Activated CD4-positive, CD25-positive, alpha-beta regulatory T cell treated with anti-CD3 and anti-CD28 coated beads, Interleukin-2, amount 50 U/mL, for 72 hours (primary cell): ENCODE measurements around the gene VPS8.

ENCODE experiments used
- DNase-seq: peaks from one replicate; pipeline ENCODE4 v3.0.0; 2021

VPS8 gene

DNA sequence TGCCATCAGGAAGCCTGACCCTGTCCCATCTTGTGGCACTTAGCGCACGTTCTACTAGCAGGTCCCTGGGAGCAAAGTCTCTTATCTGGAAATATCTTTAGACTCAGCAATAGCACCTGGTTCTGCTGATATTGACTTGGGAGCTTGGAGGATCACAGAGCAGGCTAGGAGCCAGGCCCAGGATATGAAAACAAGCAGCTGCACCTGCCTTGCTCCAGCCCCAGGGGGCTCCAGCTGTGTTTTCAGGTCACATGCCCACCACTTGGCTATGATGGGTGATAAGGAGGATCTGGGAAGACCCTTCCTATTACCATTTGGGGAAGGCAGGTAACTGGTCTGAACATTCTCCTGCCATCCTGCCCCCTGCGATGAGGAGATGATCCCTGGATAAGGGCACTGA is 253.1 kb downstream of the VPS8 start:
- DNase-seq = no peak

DNA sequence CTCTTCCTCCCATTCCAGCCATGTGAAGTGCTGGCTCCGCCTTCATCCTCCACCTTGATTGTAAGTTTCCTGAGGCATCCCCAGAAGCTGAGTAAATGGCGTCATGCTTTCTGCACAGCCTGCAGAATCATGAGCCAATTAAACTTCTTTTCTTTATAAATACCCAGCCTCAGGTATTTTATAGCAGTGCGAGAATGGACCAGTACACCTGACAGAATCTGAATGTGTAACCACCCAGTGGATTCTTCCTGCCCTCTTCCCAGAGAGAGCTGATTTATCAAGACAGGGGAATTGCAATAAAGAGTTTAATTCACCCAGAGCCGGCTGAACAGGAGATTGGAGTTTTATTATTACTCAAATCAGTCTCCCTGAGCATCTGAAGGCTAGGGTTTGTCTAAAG is 254.3 kb downstream of the VPS8 start:
- no peak for DNase-seq

DNA sequence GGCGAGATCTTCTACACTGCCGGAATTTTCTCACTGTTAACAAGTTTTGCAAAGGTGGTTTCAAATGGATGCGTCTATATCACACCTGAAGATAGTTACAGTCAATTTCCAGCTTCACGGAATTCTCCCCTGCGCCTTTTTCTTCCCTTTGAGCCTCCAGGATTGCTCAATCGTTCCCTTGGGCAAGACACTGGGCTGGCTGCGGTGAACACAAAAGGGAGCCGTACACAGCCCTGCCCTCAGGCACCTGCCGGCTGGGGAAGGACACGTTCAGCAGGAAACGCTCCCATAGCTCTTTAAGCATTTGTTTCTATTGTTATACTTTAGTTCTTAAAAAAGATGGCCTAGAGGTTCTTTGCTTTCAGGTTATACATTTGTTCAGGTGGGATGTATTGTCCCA is 255.2 kb downstream of the VPS8 start:
- DNase-seq = no peak

DNA sequence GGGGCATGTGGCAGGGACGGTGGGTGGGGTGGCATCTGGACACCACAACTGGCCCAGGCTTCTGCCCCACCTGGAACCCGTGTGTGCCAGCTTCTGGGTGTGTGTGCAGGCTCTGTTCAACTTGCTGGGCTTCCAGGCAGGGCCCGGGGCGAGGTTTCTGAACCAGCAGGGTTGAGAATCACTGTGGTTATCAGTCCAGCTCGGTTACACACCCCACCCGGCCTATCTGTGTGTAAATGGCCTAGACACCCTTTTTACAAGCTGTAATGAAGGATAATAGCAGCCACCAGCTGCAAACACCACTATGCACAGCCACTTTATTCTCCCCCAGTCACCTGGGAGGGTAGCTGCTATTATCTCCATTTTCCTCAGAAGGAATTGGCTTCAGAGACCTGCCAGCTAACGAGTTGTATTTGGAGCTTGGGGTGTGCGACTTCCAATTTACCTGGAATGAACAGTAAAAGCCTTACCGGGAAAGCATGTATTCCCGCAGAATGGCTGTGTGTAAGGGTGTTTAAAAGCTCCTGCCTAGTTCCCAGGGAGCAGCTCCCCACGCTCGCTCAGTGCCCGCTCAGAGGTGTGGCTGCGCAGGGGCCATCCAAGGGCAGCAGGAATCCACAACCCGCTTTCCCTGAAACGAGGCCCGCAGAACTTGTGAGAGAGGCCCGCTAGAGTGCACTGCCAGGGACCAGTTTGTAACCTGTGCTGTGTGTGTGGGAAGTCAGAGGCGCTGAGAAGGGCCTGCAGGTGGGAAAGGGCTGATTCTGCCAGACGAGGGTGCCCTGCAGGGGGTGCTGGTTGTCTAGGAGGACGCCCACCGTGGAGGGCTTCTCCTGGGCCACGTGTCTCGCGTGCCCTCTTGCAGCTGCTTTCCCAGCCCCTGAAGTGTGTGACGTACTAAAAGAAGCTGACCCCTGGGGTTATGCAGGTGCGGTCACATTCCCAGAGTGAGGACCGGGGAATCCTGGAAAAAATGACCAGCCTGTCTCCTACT is 257.4 kb downstream of the VPS8 start:
- no peak for DNase-seq

DNA sequence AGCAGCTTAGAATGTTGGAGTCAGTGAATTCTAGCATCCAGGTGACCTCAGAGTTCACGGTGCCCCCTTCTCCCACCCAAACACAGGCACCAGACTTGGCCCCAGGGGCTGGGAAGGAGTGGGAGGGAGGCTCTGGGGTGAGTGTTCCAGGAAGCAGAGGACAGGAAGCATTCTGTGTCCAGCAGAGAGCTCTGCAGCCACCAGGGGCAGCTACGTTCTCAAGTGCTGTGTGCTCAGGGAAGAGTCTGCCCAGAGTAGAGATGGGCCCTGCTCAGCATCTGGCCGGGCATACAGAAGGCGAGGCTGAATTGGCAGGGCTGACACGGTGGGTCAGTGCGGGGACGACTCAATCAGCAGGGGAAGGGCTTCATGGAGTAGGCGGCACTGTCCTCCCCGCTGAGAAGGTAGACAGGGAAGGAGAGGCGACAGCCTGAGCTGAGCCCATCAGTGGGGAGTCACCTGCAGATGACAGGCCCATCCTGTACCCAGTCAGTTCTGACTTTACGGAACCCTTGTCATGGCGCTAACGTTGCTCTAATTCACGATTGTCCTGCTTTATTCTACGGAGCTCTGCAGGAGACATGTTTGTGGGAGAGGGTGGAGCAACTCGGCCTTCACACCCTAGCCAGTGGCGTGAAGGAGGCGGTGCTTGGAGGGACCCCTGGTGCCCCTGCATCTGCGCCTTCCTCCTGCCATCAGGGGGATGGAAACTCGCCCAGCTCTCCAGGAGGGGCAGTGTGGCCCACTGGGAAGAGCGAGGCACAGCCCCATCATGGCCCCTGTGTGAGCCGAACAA is 258.7 kb downstream of the VPS8 start:
- no peak for DNase-seq

DNA sequence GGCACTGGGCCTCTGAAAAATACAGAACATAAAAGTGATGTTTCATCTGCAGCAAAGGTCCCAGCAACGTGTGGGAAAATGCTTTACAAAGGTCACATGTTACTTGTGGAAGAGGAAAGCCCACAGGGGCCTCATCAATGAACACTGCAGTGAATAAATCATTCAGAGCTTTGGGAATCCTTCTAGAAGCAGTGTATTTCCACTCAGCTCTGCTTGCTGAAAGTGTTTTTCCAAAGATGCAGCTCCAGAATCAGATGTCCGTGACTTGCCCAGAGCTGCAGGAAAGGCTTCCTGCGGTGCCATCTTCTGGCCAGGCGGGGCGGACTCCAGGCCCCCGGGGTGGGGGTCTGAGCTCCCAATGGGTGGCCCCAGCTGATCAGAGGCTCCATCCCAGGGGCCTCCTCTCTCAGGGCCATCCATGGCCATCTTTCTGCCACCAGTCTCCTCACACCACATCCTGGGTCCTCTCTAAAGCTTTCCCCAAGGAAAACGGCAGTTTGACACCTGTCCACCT is 259.4 kb downstream of the VPS8 start:
- DNase-seq = no peak

DNA sequence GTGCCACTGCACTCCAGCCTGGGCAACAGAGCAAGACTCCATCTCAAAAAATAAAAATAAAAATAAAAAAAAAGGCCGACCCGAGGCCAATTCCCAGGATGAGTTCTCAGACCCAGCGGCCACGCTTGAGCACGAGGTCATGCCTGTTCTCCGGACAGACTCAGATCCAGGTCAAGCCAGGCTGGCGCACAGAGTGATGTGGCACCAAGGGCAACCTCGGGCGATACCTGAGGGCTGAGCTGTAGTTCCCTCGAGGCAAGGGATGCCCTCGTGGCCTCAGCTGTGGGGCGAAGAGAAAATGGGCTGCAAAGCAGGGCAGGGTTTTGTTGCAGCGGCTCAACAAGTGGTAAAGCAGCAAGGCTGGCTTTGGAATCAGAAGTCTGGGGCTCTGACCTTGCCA is 263.6 kb downstream of the VPS8 start:
- no peak for DNase-seq

DNA sequence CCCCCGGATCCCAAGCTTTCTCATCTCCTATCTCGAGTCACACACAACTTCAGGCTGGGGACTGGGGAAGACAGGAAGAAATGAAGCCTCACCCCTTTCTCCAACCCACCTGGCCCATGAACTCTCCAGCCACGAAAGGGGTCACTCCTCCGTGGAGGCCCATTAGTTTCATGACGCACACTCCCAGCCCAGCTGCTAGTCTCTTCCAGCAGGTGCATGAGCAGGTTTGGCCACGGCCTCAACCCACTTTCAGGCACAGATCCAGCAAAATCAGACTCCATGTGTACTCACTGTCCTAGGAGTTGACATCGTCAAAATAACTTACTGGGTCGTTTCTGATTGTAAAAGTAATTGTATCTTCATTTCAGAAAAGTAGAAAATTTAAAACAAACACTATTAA is 264.3 kb downstream of the VPS8 start:
- no peak for DNase-seq

DNA sequence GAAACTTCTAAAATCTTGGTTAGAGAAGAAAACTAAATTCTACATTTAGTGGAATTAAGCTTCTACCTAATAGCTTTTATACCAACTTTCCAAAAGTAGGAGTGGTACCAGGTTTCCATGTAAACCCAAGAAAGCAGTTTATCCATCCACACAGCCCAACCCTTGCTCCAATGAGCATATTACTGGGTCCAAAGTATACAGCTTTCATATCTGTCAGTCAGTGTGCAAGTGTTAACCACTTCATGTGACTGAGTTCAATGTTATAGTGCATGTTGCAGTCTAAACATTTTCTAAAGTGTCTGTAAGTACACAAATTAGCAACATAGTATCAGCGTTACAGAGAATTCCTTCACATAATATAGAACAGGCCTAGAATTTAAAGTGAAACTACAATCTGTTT is 267.7 kb downstream of the VPS8 start:
- no peak for DNase-seq

DNA sequence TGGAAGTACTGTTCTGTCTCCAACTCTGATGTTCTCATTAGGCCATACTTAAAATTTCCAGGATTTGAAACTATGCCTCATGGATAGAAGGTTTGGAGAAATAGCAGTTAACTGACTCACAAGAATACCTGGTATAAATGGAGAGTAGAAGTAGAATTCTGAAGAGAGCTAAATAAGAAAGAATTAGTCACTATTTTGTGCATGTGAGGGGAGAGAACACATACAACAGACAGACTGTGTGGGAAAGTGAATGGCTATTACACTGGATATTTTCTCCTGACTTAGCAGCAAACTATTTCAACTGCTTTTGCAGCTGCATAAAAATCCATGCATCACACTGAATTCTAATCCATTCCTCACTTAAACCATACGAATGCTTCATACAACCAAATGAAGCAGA is 269.6 kb downstream of the VPS8 start:
- DNase-seq = no peak

DNA sequence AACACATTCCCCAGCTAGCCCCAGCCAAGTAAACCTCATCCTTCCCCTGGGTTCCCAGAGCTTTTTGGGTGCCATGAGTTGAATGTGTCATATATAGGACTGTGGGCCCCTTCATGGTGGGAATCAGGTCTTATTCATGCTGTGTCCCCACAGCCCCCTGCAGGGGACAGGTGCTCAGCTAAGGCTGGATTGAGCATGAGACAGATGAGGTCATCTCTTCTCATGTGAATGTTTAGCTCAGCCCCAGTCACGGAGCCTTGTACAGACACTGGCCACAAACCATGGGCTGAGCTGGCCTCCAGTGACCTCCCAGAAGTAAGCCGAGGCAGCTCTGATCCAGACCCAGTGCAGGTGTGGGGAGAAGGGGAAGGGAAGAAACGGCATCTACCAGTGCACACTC is 270.2 kb downstream of the VPS8 start:
- DNase-seq = no peak

DNA sequence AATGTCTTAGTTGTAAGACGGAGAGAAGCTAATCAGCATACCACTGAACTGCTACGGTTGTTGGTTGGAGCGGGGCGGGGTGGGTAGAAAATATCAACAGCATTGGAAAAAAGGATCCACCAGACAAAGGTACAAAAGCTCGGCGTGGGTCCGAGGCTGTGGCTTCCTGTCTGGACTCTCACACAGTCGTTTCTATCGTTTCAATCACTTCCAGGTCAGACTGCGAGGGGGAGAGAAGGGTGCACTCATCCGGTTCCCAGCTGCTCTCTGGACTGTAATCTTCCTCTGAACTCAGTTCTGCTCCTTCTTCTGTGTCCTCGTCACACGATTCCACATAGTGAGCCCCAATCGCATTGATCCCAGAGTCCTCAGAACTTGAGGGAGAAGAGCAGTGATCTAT is 270.9 kb downstream of the VPS8 start:
- no peak for DNase-seq

DNA sequence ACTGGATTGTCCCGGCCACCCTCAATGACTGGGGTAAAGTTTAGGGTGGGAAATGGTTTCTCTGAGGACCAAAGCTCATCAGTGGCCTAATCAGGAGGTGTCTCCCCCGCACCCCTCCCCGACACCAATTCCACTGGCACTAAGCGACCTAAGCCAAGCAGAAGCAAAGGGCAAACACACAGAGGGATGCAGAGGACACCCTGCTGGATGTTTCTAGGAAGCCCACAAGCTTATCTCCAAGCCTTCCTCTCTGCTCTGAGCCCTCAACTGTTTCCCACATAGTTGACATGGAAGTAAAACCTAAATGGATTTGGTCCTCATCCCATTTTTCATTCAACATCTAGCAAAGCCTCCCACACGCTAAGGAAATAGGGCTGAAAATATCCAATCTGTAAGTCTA is 272.4 kb downstream of the VPS8 start:
- no peak for DNase-seq

DNA sequence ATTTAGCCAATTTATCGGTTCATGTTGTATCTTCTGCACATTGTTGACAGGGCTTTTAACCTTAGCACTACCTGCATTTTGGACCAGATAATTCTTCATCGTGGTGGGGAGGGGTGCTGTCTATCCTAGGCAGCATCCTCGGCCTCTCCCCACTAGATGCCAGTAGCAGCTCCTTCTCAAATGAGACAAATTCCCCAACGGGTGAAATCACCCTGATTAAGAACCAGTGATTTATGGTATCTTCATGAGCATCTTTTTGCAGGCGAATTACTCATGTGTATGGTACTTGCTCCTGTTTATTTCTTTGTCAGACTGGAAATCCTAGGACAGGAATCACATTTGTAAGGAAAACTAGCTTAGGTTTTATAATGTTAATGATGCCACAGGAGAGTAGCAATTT is 272.9 kb downstream of the VPS8 start:
- no peak for DNase-seq

DNA sequence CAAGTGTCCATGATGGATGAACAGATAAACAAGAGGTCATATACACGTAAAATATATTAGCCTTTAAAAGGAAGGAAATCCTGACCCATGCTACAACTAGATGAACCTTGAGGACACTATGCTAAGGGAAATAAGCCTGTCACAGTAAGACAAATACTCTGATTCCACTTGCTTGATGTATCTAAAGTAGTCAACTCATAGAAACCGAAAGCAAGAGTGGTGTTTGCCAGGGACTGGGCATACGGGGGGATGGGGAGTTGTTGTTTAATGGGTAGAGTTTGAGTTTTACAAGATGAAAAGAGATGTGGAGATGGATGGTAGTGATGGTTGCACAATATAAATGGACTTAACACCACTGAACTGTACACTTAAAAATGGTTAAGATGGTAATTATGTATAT is 275.5 kb downstream of the VPS8 start:
- no peak for DNase-seq

DNA sequence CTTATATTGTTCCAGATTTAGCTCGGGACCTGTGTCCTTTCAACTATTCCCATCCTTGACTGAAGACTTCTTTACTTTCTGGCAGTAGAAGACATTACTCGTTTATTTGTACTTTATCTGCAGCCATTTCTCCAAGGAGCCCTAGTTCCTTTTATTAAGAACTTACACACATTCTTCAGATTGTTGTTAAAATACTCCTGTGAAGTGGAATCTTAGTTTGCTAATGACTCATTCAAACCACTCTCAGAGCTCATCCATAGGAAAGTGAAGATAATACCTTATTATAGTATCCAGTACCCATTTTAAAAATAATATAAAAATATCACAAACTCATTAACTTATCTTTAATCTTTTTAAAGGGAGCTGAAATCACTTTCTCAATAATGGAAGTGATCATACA is 277.4 kb downstream of the VPS8 start:
- DNase-seq = no peak

DNA sequence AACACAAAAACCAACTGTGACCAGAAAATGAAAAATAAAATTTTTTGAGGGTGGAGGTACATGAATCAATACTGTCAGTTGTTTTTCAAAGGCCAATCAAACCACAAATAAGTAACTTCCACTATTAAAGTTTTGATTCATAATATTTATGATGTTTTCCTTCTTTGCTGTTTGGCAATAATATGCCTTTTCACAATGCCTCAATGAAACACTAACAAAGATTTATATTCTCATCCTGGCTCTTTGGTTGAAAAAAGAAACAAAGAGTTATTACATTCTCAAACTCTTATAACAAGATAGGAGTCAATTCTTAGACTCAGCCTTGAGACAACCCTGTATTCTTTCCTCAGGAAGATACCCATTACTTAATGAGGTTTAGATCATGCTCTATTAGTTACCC is 277.8 kb downstream of the VPS8 start:
- DNase-seq = no peak

DNA sequence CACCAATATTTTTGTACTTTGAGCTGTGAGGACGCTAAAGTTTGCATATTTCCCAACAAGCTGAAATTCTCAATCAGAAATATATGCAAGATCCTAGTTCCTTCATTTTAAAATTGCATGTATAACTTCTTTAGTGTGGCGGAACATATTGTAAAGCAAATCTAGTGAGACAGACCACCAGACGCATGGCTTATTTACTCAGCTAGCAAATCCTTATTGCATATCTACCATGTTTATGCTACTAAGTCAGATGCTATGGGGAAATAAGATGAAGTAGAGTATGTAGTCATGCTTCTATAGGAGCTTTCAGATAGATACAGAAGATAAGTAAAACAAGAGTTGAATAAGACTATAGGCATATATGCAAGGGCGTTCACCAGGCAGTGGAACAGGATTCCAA is 278.8 kb downstream of the VPS8 start:
- DNase-seq = no peak

DNA sequence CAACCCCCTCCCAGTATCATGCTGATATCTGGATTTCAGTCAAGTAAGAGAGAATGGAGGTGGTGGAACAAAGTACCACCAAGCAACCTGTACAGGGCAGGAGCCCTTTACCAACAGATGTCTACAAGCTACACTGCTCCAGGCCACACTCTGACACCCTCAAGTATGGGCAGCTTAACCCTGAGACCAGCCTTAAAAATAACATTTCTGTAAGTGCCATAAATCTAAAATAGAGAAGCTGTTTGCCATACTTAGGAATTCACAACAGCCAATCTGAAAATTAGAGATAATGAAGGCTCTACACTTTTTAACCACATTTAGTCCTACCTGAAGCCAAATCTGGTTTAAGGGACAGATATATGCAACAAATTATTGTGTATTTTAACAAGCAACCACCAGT is 281.1 kb downstream of the VPS8 start:
- DNase-seq = no peak

DNA sequence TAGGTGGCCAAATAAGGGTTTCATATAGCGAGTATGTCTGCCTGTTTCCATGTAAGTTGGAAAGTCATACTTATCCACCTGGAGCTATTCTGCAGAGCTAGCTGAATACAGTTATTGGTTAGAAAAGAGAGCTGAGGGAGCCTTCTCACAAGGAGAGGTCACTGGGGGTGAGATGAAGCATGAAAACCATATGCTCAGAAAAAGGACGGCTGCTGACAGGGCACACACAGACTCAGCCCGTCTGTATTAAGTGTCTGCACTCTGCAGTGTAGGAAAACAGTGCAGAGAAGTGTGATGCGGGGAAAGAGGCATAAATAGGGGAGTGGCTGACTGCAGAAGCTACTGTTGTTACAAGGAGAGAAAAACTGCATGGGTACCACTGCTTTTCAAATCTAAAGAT is 282.7 kb downstream of the VPS8 start:
- DNase-seq = no peak
